T-helper 17 cell (primary cell): Measurements from ENCODE around the gene DBR1. TPM values are rescaled to one million over a fixed set of nuclear protein-coding genes. Genes with fewer than 3 reads are reported as not detected.

Experiments used
- ATAC-seq: fragments of 150-1000 bp; cut with Tn5 transposase; 2 replicates; pipeline ENCODE4 v1.10.0; 2021; ENCODE audit warnings: mild to moderate bottlenecking, moderate library complexity
- DNase-seq, 3 donors: peaks; one replicate each; pipeline versions ENCODE4 v3.0.0 to v3.0.0-alpha.2; 2020 to 2021
- H3K9me3 ChIP-seq: one replicate; pipeline ENCODE4 v1.7.0; 2013; ENCODE audit warnings: low read length, mild to moderate bottlenecking; ENCODE audit not compliant: control insufficient read depth, poor library complexity, severe bottlenecking
- H3K27ac Mint-ChIP-seq: one replicate; pipeline ENCODE4 v1.8.0; 2022; ENCODE audit warnings: mild to moderate bottlenecking, moderate library complexity, mixed read lengths
- H3K27me3 Mint-ChIP-seq: one replicate; pipeline ENCODE4 v1.8.0; 2022; ENCODE audit warnings: mixed read lengths
- H3K36me3 Mint-ChIP-seq: one replicate; pipeline ENCODE4 v1.8.0; 2022; ENCODE audit warnings: low read depth, mixed read lengths
- H3K4me1 Mint-ChIP-seq: one replicate; pipeline ENCODE4 v1.8.0; 2022; ENCODE audit warnings: mild to moderate bottlenecking, mixed read lengths
- H3K4me3 Mint-ChIP-seq: one replicate; pipeline ENCODE4 v1.8.0; 2022; ENCODE audit warnings: mild to moderate bottlenecking, moderate library complexity, mixed read lengths
- total RNA-seq, 4 donors: library from RNA in 2 of 4; stranded (reverse) in 2 of 4; gene quantifications; one replicate each; pipeline ENCODE4 v1.2.3 and lab custom pipeline; 2022 to 2026

Gene DBR1
- total RNA-seq, 2 donors from 2014 or later: 19.5 TPM

DNA sequence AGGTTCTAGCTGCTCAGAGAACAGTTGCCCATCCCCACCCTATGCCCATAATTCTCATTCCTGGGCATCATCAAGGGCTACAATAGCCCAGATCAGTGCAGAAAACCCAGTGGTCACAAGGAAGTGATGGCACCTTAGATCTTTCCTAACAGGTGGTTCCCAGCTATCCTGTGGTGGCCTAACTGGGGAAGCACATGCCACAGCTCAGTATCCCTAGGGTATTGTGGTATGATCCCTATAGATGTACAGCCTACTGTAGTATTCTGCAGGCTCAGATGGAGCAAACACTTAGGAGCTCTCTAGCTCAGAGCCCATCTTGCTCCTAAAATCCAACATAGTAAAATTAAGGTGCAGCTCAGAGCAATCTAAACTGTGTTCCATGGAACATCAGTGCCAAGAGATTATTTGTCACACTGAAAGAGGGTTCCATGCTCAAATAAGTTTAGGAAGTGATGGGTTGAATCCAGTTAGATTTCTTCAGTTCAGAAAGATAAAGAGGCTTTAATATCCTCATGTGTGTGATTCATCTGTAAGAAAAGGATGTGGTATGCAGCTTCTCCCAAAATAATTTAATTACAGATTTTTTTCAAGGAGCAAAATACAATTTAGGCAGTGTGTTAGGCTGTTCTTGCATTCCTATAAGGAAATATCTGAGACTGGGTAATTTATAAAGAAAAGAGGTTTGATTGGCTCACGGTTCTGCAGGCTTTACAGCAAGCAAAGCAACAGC lies 46.9 kb downstream of the DBR1 start:
- ATAC-seq (no peak), DNase-seq (no peak)
- H3K27ac Mint-ChIP-seq: no peak overlapping the region
- H3K4me3 Mint-ChIP-seq: no peak overlapping the region
- H3K9me3 ChIP-seq: no peaks in the 10 kb centered on the region
- peaks cover 2% of the 10 kb centered on the region for H3K36me3 Mint-ChIP-seq
- no peaks in the 10 kb centered on the region for H3K4me1 Mint-ChIP-seq
- peaks cover 23% of the 10 kb centered on the region for H3K27me3 Mint-ChIP-seq

DNA sequence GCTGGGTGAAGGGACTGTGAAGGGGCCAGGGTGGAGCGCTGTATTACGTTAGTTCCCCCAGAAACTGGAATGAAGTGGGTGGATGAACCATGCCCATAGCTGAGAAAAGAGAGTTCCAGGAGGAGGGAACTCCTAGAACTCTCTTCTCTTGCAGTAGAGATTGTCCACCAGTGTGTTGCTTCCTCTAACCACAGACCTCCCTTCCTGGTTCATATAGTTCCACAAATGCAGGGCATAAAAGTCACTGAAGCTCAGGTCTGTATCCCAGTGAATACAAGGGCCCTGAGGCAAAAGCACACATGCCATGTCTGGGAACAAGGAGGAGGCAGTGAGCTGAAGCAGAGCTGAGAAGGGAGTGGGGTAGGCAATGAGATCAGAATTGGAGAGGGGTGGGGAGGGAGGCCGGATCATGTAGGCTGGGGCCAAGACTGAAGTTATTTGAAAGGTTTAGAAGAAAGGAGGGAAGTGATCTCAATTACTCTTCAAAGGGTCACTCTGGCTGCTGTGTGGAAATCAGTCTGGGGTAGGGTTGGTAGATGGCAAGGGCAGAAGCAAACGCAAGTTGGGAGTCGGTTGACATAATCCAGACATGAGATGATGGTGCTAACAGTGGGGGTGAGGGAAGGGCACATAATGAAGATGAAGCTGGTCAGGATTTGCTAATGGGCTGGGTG lies 49.0 kb downstream of the DBR1 start:
- no peak for ATAC-seq
- Mint-ChIP-seq H3K4me3 (no peak overlapping the region), H3K27ac (no peak overlapping the region), H3K27me3 (peaks cover 20% of the 10 kb centered on the region), H3K36me3 (peaks cover 2% of the 10 kb centered on the region), H3K4me1 (no peaks in the 10 kb centered on the region)
- H3K9me3 ChIP-seq: no peaks in the 10 kb centered on the region
- no peak for DNase-seq

DNA sequence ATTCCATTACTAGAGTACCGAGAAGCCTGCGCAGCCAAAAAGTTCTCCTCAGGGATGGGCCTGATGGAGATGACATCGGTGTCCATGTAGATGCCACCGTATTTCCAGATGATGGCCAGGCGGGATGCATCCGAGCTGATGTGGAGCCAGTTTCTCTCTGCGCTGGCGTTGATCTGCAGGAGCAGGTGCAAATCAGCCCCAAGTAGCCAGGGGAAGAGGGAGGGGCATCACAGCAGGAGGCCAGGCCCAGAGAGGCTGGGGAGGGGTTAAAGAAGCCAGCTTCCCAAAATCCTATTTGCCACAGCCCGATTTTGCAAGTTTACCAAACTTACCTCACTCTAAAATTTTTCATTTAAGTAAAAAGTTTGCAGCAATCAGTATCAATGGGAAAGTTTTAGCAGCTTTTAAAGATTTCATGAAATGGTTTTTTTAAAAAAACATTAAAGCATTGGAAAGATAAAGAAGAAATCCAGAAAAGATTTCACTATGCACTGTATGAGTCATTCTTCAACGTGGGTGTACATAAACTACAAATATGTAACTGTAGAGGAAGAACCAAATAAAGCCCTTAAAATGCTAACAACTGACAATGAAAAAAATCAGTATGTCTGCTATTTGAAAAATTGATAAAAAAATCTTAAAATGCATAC lies 49.9 kb downstream of the DBR1 start:
- Mint-ChIP-seq H3K27ac (no peak overlapping the region), H3K36me3 (peaks cover 2% of the 10 kb centered on the region), H3K4me3 (no peak overlapping the region), H3K27me3 (peaks cover 16% of the 10 kb centered on the region), H3K4me1 (no peaks in the 10 kb centered on the region)
- DNase-seq (no peak), ATAC-seq (no peak)
- no peaks in the 10 kb centered on the region for H3K9me3 ChIP-seq

DNA sequence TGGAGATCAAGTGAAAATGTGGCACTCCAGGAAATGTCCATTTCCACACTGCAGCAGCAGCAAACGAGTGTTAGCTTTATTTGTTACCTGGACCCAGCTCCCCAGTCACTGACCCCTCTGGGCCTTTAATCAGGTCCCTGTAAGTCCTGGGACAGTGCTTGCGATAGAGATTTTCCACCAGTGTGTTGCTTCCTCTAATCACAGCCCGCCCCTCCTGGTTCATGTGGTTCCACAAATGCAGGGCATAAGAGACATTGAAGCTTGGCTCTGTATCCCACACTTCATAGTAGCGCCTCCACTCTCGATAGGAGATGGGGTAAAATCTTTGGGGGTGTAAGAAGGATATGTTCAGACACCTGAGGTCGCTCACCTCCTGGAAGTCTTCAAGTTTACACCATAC lies 50.5 kb downstream of the DBR1 start:
- no peak overlapping the region for H3K4me3 Mint-ChIP-seq
- H3K27me3 Mint-ChIP-seq: peaks cover 15% of the 10 kb centered on the region
- no peak for DNase-seq
- H3K27ac Mint-ChIP-seq: no peak overlapping the region
- peaks cover 2% of the 10 kb centered on the region for H3K36me3 Mint-ChIP-seq
- no peaks in the 10 kb centered on the region for H3K9me3 ChIP-seq
- ATAC-seq: no peak
- no peaks in the 10 kb centered on the region for H3K4me1 Mint-ChIP-seq

DNA sequence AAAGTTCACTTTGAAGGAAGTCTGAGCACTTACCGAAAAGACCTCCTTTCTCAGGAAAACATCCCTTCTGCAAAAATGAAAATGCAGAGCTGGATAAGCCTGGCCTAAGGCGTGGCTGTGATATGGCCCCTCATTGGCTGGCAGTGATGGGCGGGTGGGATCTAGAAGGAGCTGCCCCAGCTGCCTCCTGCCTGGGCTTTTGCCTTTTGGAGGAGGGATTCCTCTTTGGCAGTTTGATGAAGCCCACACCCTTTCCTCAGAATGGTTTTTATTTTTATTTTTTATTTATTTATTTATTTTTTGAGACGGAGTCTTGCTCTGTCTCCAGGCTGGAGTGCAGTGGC lies 55.3 kb downstream of the DBR1 start:
- peaks cover 40% of the 10 kb centered on the region for H3K27me3 Mint-ChIP-seq
- no peak overlapping the region for H3K4me3 Mint-ChIP-seq
- ATAC-seq: no peak
- no peak for DNase-seq
- no peak overlapping the region for H3K27ac Mint-ChIP-seq
- H3K4me1 Mint-ChIP-seq: peaks cover 8% of the 10 kb centered on the region
- peaks cover 2% of the 10 kb centered on the region for H3K36me3 Mint-ChIP-seq
- no peaks in the 10 kb centered on the region for H3K9me3 ChIP-seq

DNA sequence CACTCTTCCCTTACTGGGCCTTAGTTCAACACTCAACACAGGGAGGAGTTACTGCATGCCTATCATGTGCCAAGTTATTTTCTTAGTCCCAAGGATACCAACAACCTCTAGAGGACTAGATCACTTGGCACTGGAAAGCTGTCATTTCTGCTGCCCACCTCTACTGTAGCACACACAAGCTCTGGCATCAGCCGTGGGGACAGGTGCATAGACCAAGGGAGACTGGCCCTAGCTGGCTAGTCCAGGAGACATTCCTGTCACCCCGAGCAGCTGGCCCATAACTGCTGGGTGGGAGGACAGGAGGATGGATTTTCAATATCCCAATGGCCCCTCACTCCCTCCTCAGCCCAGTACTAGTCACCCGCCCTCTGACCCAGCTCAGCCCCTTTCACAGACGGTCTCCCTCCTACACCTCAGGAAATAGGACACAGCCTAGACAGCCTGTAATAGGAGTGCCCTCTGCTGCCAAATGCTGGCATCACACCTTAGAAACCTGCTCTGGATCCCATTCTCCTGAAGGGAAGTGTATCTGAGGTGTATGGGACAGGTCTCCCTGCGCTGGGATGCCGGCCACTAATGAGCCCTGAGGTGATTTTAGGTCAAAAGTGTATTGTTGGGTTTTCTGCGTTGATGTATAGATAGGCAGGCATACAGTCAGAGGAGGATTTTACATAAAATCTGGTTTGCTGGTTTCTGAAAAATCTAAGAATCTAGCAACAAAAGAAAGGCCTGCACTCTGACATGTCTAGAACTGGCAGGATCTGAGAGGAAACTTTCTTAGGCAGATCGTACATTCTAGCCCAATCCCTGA lies 55.9 kb downstream of the DBR1 start:
- H3K9me3 ChIP-seq: no peaks in the 10 kb centered on the region
- ATAC-seq (peak; percentile 70), DNase-seq (peak in 1 of 3 donors; percentile 26)
- peaks cover 8% of the 10 kb centered on the region for H3K4me1 Mint-ChIP-seq
- H3K4me3 Mint-ChIP-seq: no peak overlapping the region
- H3K27ac Mint-ChIP-seq: no peak overlapping the region
- peaks cover 2% of the 10 kb centered on the region for H3K36me3 Mint-ChIP-seq
- peaks cover 43% of the 10 kb centered on the region for H3K27me3 Mint-ChIP-seq

DNA sequence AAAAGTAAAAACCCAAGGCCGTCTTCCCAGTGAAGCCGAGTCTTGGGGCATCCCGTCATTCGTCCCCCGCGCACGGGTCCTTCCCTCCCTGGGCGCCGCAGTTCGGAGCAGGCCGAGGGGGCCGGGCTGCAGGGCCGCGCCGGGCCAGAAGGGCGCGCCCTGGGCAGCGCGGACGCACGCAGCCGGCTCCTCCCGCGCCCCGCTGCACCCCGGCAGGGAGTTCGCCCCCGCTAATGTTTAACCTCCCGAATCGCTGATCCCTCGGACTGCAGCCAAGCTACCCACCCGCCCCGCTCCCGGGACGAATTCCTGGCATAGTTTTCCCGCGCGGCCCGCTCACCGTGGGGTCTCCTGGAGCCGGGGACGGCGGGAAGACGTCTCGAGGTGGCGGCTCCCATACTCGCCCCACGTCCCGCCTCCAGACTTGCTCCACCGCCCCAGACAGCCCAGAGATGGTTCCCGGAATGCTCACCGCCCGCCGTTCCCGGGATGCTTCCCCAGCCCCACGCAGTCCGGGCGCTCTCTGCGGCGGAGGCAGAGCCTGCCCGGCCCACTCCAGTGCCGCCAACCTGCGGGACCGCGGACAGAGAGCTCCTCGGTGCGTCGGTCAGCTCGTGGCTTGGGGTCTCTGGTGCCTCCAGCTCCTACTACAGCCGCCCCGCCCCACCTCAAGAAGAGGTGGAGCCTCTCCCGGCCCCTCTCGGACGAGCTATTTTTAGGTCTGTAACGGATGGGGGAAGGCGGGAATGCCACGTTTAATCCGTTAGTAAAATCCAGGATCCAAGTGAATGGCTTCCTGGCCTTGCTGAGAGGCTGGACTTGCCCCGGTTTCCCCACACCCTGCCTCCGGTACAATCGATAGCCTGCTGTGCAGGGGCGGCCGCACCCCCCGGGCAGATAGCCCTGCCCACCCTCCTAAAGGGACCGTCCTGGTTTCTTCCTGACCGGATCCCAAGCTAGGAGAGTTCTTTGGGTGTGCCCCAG lies 59.4 kb downstream of the DBR1 start, which contains the start of gene DZIP1L:
TSS of gene DZIP1L (minus strand) at position 621 of the 984 bp plus-strand sequence. CDS start 11,637 bp downstream, outside the sequence.
- Mint-ChIP-seq H3K27ac (peak within 1 kb of the TSS; percentile 37), H3K4me3 (peak within 1 kb of the TSS; percentile 87), H3K36me3 (peaks cover 2% of the 10 kb centered on the region), H3K27me3 (peaks cover 75% of the 10 kb centered on the region), H3K4me1 (peaks cover 8% of the 10 kb centered on the region)
- ATAC-seq (peak; percentile 88), DNase-seq (no peak)
- H3K9me3 ChIP-seq: no peaks in the 10 kb centered on the region

DNA sequence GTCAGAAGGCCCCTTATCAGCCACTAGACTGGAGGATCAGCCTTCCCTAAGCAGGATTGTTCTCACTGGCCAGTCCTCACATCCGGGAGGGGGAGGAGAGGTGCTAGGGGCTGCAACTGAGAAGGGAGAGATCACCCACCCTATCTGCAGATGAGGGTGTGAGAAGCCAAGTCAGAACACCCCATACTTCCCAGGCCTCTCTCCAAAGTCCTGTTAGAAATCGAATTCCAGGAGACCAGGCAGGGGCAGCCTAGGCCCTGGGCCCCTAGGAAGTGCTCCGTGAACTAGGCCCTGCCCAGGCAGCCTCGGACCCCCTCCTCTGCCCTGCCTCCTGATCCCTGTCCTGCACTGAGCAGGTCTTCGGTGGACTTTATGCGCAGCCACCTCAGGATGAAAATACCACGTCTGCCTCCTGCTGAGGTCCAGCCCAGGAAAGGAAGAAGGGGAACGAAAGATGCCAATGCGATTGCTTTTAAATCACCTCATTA lies 60.2 kb downstream of the DBR1 start:
- ATAC-seq (no peak), DNase-seq (no peak)
- Mint-ChIP-seq H3K27ac (no peak overlapping the region), H3K27me3 (peaks cover 78% of the 10 kb centered on the region), H3K4me3 (peak overlapping the region; percentile 25), H3K4me1 (peaks cover 8% of the 10 kb centered on the region), H3K36me3 (peaks cover 2% of the 10 kb centered on the region)
- no peaks in the 10 kb centered on the region for H3K9me3 ChIP-seq

DNA sequence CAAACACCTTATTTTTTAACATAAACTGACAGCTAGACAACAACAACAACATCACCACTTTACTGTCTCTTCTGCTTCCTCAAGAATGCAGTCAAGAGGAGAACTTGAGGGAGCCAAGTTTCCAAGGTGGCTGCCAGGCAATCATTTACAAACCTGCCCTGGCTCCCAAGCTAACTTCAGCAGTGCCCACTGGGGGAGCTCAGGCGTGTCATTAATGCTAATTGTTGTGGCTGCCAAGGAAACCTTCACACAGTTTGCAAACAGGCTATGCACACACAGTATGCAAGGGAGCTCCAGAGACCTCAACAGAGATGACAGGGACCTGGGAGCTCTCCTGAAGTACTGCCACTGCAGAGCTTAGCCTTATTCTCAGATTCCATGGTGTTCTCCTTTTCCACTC lies 61.4 kb downstream of the DBR1 start:
- H3K36me3 Mint-ChIP-seq: peaks cover 2% of the 10 kb centered on the region
- H3K4me3 Mint-ChIP-seq: no peak overlapping the region
- peaks cover 74% of the 10 kb centered on the region for H3K27me3 Mint-ChIP-seq
- no peaks in the 10 kb centered on the region for H3K9me3 ChIP-seq
- H3K4me1 Mint-ChIP-seq: peaks cover 5% of the 10 kb centered on the region
- no peak for DNase-seq
- ATAC-seq: no peak
- H3K27ac Mint-ChIP-seq: no peak overlapping the region

DNA sequence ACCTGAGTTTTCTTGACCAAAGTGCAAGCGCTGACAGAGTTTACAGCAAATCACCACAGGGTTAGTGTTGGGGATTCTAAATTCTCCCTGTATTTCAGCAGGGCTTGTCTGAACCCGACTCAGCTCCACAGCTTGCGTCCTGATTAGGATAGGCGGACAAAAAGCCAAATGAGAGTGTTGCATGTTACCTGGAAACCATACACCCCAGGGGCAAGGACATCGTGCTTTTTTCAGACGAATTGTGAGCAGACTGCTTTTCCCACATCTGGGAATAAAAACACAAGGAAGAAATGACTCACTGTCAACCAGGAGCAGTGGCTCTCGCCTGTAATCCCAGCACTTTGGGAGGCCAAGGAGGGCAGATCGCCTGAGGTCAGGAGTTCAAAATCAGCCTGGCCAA lies 62.4 kb downstream of the DBR1 start:
- DNase-seq: no peak
- no peak for ATAC-seq
- Mint-ChIP-seq H3K4me3 (no peak overlapping the region), H3K27ac (no peak overlapping the region), H3K27me3 (peaks cover 74% of the 10 kb centered on the region), H3K4me1 (peaks cover 5% of the 10 kb centered on the region), H3K36me3 (peaks cover 2% of the 10 kb centered on the region)
- no peaks in the 10 kb centered on the region for H3K9me3 ChIP-seq
